ENCODE measurements around the gene KNDC1.

GRCh38 chr10:133216776-133217175 is 56.8 kb downstream of the KNDC1 start:
- TF ChIP-seq, protein P1, sequence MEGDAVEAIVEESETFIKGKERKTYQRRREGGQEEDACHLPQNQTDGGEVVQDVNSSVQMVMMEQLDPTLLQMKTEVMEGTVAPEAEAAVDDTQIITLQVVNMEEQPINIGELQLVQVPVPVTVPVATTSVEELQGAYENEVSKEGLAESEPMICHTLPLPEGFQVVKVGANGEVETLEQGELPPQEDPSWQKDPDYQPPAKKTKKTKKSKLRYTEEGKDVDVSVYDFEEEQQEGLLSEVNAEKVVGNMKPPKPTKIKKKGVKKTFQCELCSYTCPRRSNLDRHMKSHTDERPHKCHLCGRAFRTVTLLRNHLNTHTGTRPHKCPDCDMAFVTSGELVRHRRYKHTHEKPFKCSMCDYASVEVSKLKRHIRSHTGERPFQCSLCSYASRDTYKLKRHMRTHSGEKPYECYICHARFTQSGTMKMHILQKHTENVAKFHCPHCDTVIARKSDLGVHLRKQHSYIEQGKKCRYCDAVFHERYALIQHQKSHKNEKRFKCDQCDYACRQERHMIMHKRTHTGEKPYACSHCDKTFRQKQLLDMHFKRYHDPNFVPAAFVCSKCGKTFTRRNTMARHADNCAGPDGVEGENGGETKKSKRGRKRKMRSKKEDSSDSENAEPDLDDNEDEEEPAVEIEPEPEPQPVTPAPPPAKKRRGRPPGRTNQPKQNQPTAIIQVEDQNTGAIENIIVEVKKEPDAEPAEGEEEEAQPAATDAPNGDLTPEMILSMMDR (IDR thresholded peaks at IDR 0.05; ENCODE audit: insufficient read depth, low read length), result no peak
- TF ChIP-seq SPI1 (IDR thresholded peaks at IDR 0.05; ENCODE audit: borderline replicate concordance, low read depth) (no peak), POLR2AphosphoS5 (IDR thresholded peaks at IDR 0.05; ENCODE audit: low read depth) (no peak)
